Activated CD8-positive, alpha-beta T cell treated with anti-CD3 and anti-CD28 coated beads for 36 hours (primary cell): ENCODE measurements around the gene ATP5MC2. TPM values are rescaled to one million over a fixed set of nuclear protein-coding genes. Genes with fewer than 3 reads are reported as not detected.

ENCODE experiments used
- ATAC-seq: fragments of 200-7000 bp; cut with Tn5 transposase; one replicate; pipeline ENCODE4 v1.10.0; 2021; ENCODE audit warnings: mild to moderate bottlenecking, moderate library complexity
- CTCF ChIA-PET: fragments of 350-600 bp; sonication (Branson Sonifier 250); formaldehyde crosslinking; loops from one replicate; lab custom pipeline; 2021; ENCODE audit warnings: antibody characterized with exemption; lab: Charles Lee
- POLR2A ChIA-PET: fragments of 350-600 bp; sonication (Branson Sonifier 250); formaldehyde crosslinking; loops from one replicate; lab custom pipeline; 2021; ENCODE audit warnings: antibody characterized with exemption; lab: Charles Lee
- DNase-seq: peaks from one replicate; pipeline ENCODE4 v3.0.0-alpha.2; 2020
- H3K27ac Mint-ChIP-seq: one replicate; pipeline ENCODE4 v1.8.0; 2021; ENCODE audit warnings: mild to moderate bottlenecking, mixed read lengths
- H3K27me3 Mint-ChIP-seq: one replicate; pipeline ENCODE4 v1.8.0; 2021; ENCODE audit warnings: mixed read lengths
- H3K36me3 Mint-ChIP-seq: one replicate; pipeline ENCODE4 v1.8.0; 2021; ENCODE audit warnings: low read depth, mixed read lengths
- H3K4me1 Mint-ChIP-seq: one replicate; pipeline ENCODE4 v1.8.0; 2021; ENCODE audit warnings: low read depth, mixed read lengths
- H3K4me3 Mint-ChIP-seq: one replicate; pipeline ENCODE4 v1.8.0; 2021; ENCODE audit warnings: mild to moderate bottlenecking, moderate library complexity, mixed read lengths
- H3K9me3 Mint-ChIP-seq: one replicate; pipeline ENCODE4 v1.8.0; 2021; ENCODE audit warnings: mixed read lengths
- CTCF ChIP-seq: fragments of 200-600 bp; IDR thresholded peaks from one replicate; pipeline ENCODE4 v1.8.0; 2022; ENCODE audit warnings: antibody characterized with exemption, mild to moderate bottlenecking
- intact Hi-C: fragments of 100-400 bp; cut with micrococcal nuclease; formaldehyde crosslinking; loops from one replicate; pipeline ENCODE4 v1.10.0; 2022
- total RNA-seq, 2 experiments: library from RNA; stranded (reverse); gene quantifications; one replicate each; pipeline ENCODE4 v1.2.3, GENCODE V29; 2021

The ATP5MC2 gene
- total RNA-seq, 2 experiments from 2014 or later: 365 to 378 TPM

GRCh38 chr12:53624458-53624857 lies 51.4 kb downstream of the ATP5MC2 start:
- Mint-ChIP-seq H3K27ac (peak overlapping the region; percentile 98), H3K27me3 (no peaks in the 10 kb centered on the region), H3K4me1 (peaks cover 42% of the 10 kb centered on the region), H3K4me3 (peak overlapping the region; percentile 97), H3K36me3 (peaks cover 6% of the 10 kb centered on the region), H3K9me3 (no peaks in the 10 kb centered on the region)
- ATAC-seq: no peak
- ChIA-PET CTCF (interaction anchor here (0.8 to 4.7 kb wide), 7 partner anchors 11 to 122 kb away, joined by 3 to 31 read pairs (median 4); partner anchors contain the start of gene ATP5MC2), POLR2A (interaction anchor here (0.9 to 3.7 kb wide), 2 partner anchors 48 to 52 kb away, joined by 3 to 15 read pairs; partner anchors contain the start of gene ATP5MC2)
- intact Hi-C loops: no loop called here
- DNase-seq: no peak
- TF ChIP-seq CTCF: no peak

GRCh38 chr12:53623548-53624385 lies 52.1 kb downstream of the ATP5MC2 start:
- intact Hi-C loops: no loop called here
- H3K36me3 Mint-ChIP-seq: peaks cover 6% of the 10 kb centered on the region
- peak overlapping the region; percentile 56 for H3K27ac Mint-ChIP-seq
- no peak for DNase-seq
- peak overlapping the region; percentile 97 for H3K4me3 Mint-ChIP-seq
- H3K27me3 Mint-ChIP-seq: no peaks in the 10 kb centered on the region
- ChIA-PET CTCF (interaction anchor here (0.8 to 4.7 kb wide), 9 partner anchors 11 to 755 kb away, joined by 3 to 31 read pairs (median 3); partner anchors contain the start of gene ATP5MC2), POLR2A (interaction anchor here (0.6 to 3.7 kb wide), 4 partner anchors 49 to 69 kb away, joined by 3 to 15 read pairs (median 3); partner anchors contain the start of gene ATP5MC2)
- no peak for ATAC-seq
- no peaks in the 10 kb centered on the region for H3K9me3 Mint-ChIP-seq
- H3K4me1 Mint-ChIP-seq: peaks cover 44% of the 10 kb centered on the region
- TF ChIP-seq CTCF: no peak

DNA sequence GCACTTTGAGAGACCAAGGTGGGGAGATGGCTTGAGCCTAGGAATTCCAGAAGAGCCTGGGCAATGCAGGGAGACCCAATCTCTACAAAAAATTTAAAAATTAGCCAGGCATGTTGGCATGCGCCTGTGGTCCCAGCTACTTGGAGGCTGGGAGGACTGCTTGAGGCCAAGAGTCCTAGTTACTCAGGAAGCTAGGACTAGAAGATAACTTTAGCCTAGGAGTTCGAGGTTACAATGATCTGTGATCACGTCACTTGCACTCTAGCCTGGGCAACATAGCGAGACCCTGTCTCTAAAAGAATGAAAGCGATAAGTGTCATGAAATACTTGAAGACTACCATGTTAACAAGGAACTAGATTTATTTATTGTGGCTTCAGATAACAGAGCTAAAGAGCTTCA lies 53.2 kb downstream of the ATP5MC2 start:
- POLR2A ChIA-PET: interaction anchor here (0.5 to 3.7 kb wide), 4 partner anchors 8 to 68 kb away, joined by 3 to 15 read pairs (median 4); partner anchors contain the start of gene ATP5MC2
- no peak overlapping the region for H3K4me3 Mint-ChIP-seq
- H3K4me1 Mint-ChIP-seq: peaks cover 53% of the 10 kb centered on the region
- H3K27me3 Mint-ChIP-seq: no peaks in the 10 kb centered on the region
- intact Hi-C loops: no loop called here
- ATAC-seq: no peak
- peaks cover 12% of the 10 kb centered on the region for H3K36me3 Mint-ChIP-seq
- no peaks in the 10 kb centered on the region for H3K9me3 Mint-ChIP-seq
- DNase-seq: no peak
- no peak for TF ChIP-seq CTCF
- no peak overlapping the region for H3K27ac Mint-ChIP-seq
- CTCF ChIA-PET: interaction anchor here (0.7 to 4.7 kb wide), 7 partner anchors 10 to 756 kb away, joined by 3 to 31 read pairs (median 4); partner anchors contain the start of gene ATP5MC2

GRCh38 chr12:53618275-53618674 lies 57.6 kb downstream of the ATP5MC2 start:
- H3K27ac Mint-ChIP-seq: peak overlapping the region; percentile 64
- peak overlapping the region; percentile 68 for H3K4me3 Mint-ChIP-seq
- H3K27me3 Mint-ChIP-seq: no peaks in the 10 kb centered on the region
- DNase-seq (no peak), ATAC-seq (no peak)
- H3K9me3 Mint-ChIP-seq: no peaks in the 10 kb centered on the region
- ChIA-PET POLR2A (no interaction called here), CTCF (interaction anchor here (0.7 to 1.8 kb wide), 4 partner anchors 9 to 128 kb away, joined by 3 to 4 read pairs (median 3); no protein-coding TSS in a partner anchor)
- intact Hi-C loops: no loop called here
- H3K36me3 Mint-ChIP-seq: peaks cover 16% of the 10 kb centered on the region
- H3K4me1 Mint-ChIP-seq: peaks cover 32% of the 10 kb centered on the region
- TF ChIP-seq CTCF: no peak
